CMK (cell line): ENCODE data around the gene NPRL2.

Experiments
- DNase-seq: peaks from one replicate; pipeline ENCODE4 v3.0.0-alpha.2; 2010; ENCODE audit warnings: low read depth

Gene NPRL2

GRCh38 chr3:50304601-50305000 is 46.0 kb downstream of the NPRL2 start:
- DNase-seq = no peak

DNA sequence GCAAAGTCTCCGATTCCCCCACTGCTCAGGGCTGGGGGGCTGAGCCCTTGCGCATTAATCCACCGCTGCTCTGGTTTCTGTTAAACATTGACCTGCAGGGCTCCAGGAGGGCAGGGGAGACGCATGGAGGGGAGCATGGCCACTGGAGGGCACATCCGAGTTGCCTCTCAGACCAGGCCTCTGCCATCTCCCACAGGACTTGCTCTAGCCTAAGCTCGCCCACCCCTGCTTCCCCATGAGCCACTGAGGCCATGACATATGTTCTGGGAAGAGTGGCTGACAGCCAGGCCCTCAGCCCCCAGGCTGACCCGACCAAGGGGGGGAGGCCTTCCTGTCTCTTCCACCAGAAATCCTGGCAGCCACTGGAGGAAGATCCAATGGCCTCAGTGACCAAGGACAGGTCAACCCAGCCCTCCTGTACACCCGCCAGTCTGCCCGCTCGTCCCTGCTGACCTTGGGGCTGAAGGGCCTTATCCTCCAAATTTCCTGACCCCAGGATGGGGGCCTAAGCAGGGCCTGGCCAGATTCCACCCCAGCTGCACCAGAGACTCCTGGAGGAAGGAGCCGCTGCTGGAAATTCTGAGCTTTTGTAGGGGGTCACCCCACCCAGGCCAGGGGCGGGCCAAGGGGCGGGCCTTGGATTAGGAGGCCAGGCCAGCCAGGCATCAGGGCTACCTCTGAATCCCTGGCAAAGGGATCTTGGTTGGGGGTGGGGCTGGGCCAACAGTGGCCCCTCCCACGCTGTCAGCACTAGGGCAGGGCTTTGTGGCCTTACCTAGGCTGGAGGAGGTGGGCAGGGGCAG is 47.4 kb downstream of the NPRL2 start, which contains the start of gene HYAL1:
TSS of gene HYAL1 (minus strand) at position 562 of the 803 bp plus-strand sequence. CDS start 618 bp downstream, outside the sequence.
- DNase-seq = no peak

GRCh38 chr3:50302095-50303012 is 48.2 kb downstream of the NPRL2 start:
- DNase-seq = no peak

DNA sequence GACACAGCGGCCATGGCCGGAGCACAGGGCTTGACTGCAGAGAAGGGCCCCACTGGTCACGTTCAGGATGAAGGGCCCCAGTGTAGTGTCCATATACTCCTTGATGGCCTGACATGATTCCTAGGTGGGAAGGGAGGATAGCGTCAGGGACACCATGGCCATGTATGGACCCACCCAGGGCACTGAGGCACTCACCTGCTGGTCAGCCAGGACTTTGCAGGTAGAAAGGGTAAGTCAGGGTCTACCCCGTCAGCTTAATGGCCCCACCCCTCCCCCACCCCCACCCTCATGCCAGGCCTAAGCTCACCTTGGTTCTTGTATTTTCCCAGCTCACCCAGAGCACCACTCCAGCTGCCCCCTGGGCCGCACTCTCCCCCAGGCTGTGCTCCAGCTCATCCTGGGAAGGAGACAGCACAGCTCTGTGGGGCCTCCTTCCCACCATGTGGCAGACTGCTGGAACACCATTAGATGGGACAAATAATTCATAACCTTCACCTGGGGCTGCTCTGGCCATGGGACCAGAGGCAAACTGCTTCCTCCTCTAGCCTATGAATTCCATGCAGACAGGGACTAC is 49.8 kb downstream of the NPRL2 start:
- no peak for DNase-seq

- DNase-seq = no peak
These were observed 50.5 kb downstream of the NPRL2 start for GRCh38 chr3:50299929-50300680.

DNA sequence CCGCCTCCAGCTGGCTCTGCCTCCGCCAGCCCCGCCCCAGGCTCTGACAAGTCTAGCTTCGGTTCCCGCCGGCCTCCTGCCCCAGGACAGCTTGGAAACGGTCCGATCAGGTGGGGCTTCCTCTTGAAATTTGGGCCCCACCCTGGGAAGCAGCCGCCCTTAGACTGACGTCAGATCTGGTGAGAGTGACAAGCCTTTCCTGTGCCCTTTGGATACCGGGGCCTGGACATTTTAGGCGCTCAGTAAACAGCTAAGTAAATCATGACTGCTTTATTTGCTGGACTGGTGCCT is 51.0 kb downstream of the NPRL2 start:
- DNase-seq = no peak

DNA sequence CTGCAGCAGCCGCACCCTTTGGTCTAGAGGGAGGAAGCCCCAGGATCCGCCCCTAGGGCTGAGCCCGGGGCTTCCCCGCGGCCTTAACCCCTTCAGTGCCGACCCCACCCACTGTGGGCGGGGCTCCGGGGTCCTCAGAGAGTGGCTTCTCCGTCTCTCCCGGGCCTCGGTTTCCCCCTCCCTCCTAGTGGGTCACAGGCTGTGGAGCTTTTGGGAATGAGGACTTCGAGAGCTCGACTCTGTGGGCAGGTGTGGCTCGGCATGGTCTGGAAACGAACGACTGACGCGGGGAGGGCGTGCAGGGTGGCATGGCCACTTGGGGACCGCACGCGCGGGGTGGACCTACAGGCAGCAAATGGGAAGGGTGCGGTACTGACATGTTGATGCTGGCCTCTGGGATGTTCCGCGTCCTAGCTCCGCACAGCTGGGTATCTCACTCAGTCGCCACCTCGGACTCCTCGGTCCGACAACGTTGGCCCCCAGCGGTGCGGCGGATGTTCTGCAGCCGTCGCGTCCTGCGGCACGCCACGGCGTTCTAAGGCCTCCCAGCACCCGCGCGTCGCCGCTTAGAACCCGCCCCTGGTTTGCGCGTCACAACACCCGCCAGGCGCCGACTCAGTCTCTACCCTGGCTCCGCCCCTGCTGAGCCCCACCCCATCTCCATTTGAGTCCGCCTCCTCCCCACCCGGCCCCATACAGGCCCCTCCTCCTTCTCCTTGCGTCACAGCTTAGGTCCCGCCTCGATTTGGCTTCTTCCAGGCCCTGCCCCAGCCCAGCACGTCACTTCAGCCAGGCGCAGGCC is 51.5 kb downstream of the NPRL2 start, which contains the start of the genes HYAL3 and NAA80:
TSS of gene HYAL3 (minus strand) at position 570 of the 802 bp plus-strand sequence. CDS start 3,803 bp downstream, outside the sequence.
TSS of gene NAA80 (minus strand) at position 570 of the 802 bp plus-strand sequence. CDS start 1,942 bp downstream, outside the sequence.
- DNase-seq = peak; percentile 99

- DNase-seq = peak; percentile 66
These were observed 52.5 kb downstream of the NPRL2 start for GRCh38 chr3:50297896-50298725.

- no peak for DNase-seq
These were observed 53.2 kb downstream of the NPRL2 start for GRCh38 chr3:50297384-50297775.
